ENCODE data around the gene TMEM109. TPM values are rescaled to one million over a fixed set of nuclear protein-coding genes. Genes with fewer than 3 reads are reported as not detected.

Gene TMEM109
- total RNA-seq, 1 experiment from 2014 or later, result 165 TPM

DNA sequence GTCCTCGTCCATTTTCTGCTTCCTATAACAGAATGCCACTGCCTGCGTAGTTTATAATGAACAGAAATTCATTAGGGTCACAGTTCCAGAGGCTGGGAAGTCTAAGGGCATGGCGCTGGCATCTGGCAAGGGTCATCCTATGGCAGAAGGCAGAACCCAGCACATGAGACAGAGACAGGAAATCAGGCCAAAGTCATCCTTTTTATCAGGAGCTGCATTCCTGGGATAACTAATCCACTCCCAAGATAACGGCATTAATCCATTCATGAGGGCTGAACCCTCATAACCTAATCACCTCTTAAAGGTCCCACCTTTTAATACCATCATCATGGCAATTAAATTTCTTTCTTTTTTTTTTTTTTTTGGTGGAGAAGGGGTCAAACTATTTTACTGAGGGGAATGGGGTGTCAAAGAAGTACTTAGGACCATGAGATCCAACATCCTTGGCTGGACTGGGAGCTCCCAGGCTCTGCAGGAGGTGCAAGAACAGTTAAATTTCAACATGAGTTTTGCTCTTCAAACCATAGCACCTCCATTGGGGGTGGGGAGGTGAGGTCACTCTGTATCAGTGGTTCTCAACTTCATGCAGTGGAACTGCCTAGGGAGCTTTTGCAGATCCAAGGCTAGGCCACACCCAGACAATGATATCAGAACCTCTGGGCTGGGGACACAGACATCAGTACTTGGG is 4.4 kb downstream of the TMEM109 start:
- H3K36me3 ChIP-seq (ENCODE audit: low read depth, low read length), result peaks cover 27% of the 10 kb centered on the region; the same call in 1 of the 2 replicates

DNA sequence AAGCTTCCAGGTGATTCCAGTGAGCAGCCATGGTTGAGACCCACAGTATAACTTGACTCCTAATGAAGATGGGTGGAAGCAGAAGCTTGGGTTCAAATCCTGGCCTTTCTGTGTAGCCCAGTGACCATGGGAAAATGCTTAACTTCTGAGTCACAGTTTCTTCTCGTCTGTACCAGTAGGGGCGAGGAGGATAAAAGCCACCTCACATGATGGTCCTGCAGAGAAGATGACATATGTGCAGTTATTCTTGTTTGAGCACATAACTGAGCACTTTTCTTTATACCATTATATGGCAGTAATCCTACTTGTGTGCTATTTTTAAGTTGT is 4.9 kb downstream of the TMEM109 start:
- H3K27ac ChIP-seq (ENCODE audit: low read length), result no peak overlapping the region
- no peaks in the 10 kb centered on the region for H3K9me3 ChIP-seq (ENCODE audit: low read length)
- TF ChIP-seq EZH2 (IDR thresholded peaks at IDR 0.05; ENCODE audit: low read length, unreplicated experiment), result no peak
- no peak for TF ChIP-seq CTCF (conservative IDR thresholded peaks at IDR 0.05; ENCODE audit: low read depth, low read length)
- no peak for TF ChIP-seq EZH2phosphoT487 (IDR thresholded peaks at IDR 0.05; ENCODE audit: borderline replicate concordance, low read length)
- ChIA-PET POLR2A (ENCODE audit: unreplicated experiment) (no interaction called here), CTCF (interaction anchor here (0.9 kb wide), 1 partner anchor 19 kb away, joined by 4 read pairs; no protein-coding TSS in a partner anchor)
- H3K36me3 ChIP-seq (ENCODE audit: low read depth, low read length), result peaks cover 27% of the 10 kb centered on the region; the same call in 1 of the 2 replicates
- DNase-seq (peak; percentile 40), ATAC-seq (no peak)
- no TSS peak for BruUV-seq (replicated peaks)
- H3K4me3 ChIP-seq (ENCODE audit: low read length), result no peak overlapping the region
- 0 out of 2 replicates have a peak overlapping the region, but pooled peaks have one; percentile 10 for H3K4me2 ChIP-seq (ENCODE audit: low read length)
- H3K9me2 ChIP-seq (replicated peaks; ENCODE audit: low read length), result no peaks in the 10 kb centered on the region
- H3F3A ChIP-seq (ENCODE audit: low read length, unreplicated experiment), result peaks cover 7% of the 10 kb centered on the region
- H3K4me1 ChIP-seq (ENCODE audit: insufficient read depth, low read length), result peaks cover 36% of the 10 kb centered on the region
- H4K20me1 ChIP-seq (ENCODE audit: low read length), result peaks cover 7% of the 10 kb centered on the region
- no peaks in the 10 kb centered on the region for H3K27me3 ChIP-seq (ENCODE audit: low read length)
- H3K9ac ChIP-seq (ENCODE audit: low read length), result no peak overlapping the region
- intact Hi-C loops (cut with micrococcal nuclease), result loop anchor here (5.0 kb wide), 1 partner anchor 268 kb away; no protein-coding TSS in a partner anchor
- H3K79me2 ChIP-seq (ENCODE audit: low read length), result peaks cover 59% of the 10 kb centered on the region
- H2AFZ ChIP-seq (ENCODE audit: low read length), result no peak overlapping the region

More for the DNA sequence above, 4.4 kb downstream of the TMEM109 start:
- peaks cover 7% of the 10 kb centered on the region for H3F3A ChIP-seq (ENCODE audit: low read length, unreplicated experiment)
- intact Hi-C loops (cut with micrococcal nuclease), result loop anchor here (5.0 kb wide), 1 partner anchor 269 kb away; no protein-coding TSS in a partner anchor
- H3K27me3 ChIP-seq (ENCODE audit: low read length), result no peaks in the 10 kb centered on the region
- H3K4me1 ChIP-seq (ENCODE audit: insufficient read depth, low read length), result peaks cover 32% of the 10 kb centered on the region
- no peaks in the 10 kb centered on the region for H3K9me2 ChIP-seq (replicated peaks; ENCODE audit: low read length)
- H2AFZ ChIP-seq (ENCODE audit: low read length), result no peak overlapping the region
- peak overlapping the region; percentile 10; the same call in 1 of the 2 replicates for H3K4me2 ChIP-seq (ENCODE audit: low read length)
- TF ChIP-seq EZH2 (IDR thresholded peaks at IDR 0.05; ENCODE audit: low read length, unreplicated experiment) (no peak), EZH2phosphoT487 (IDR thresholded peaks at IDR 0.05; ENCODE audit: borderline replicate concordance, low read length) (no peak), CTCF (conservative IDR thresholded peaks at IDR 0.05; ENCODE audit: low read depth, low read length) (no peak)
- no TSS peak for BruUV-seq (replicated peaks)
- DNase-seq (no peak), ATAC-seq (no peak)
- CTCF ChIA-PET, result interaction anchor here (0.9 kb wide), 1 partner anchor 19 kb away, joined by 4 read pairs; no protein-coding TSS in a partner anchor
- H3K4me3 ChIP-seq (ENCODE audit: low read length), result no peak overlapping the region
- peaks cover 7% of the 10 kb centered on the region for H4K20me1 ChIP-seq (ENCODE audit: low read length)
- H3K9ac ChIP-seq (ENCODE audit: low read length), result no peak overlapping the region
- peaks cover 61% of the 10 kb centered on the region for H3K79me2 ChIP-seq (ENCODE audit: low read length)
- POLR2A ChIA-PET (ENCODE audit: unreplicated experiment), result no interaction called here
- no peaks in the 10 kb centered on the region for H3K9me3 ChIP-seq (ENCODE audit: low read length)
- H3K27ac ChIP-seq (ENCODE audit: low read length), result no peak overlapping the region

GRCh38 chr11:60919320-60919719 is 5.4 kb downstream of the TMEM109 start:
- no peak overlapping the region for H2AFZ ChIP-seq (ENCODE audit: low read length)
- no peak for TF ChIP-seq CTCF (conservative IDR thresholded peaks at IDR 0.05; ENCODE audit: low read depth, low read length)
- peaks cover 38% of the 10 kb centered on the region for H3K4me1 ChIP-seq (ENCODE audit: insufficient read depth, low read length)
- H3K27me3 ChIP-seq (ENCODE audit: low read length), result no peaks in the 10 kb centered on the region
- no TSS peak for BruUV-seq (replicated peaks)
- H3K27ac ChIP-seq (ENCODE audit: low read length), result no peak overlapping the region
- H3K4me2 ChIP-seq (ENCODE audit: low read length), result no peak overlapping the region
- no peaks in the 10 kb centered on the region for H3K9me3 ChIP-seq (ENCODE audit: low read length)
- POLR2A ChIA-PET (ENCODE audit: unreplicated experiment), result no interaction called here
- H3K4me3 ChIP-seq (ENCODE audit: low read length), result no peak overlapping the region
- H3K9me2 ChIP-seq (replicated peaks; ENCODE audit: low read length), result no peaks in the 10 kb centered on the region
- CTCF ChIA-PET, result interaction anchor here (0.9 kb wide), 1 partner anchor 20 kb away, joined by 4 read pairs; no protein-coding TSS in a partner anchor
- peaks cover 55% of the 10 kb centered on the region for H3K79me2 ChIP-seq (ENCODE audit: low read length)
- DNase-seq (no peak), ATAC-seq (no peak)
- peaks cover 27% of the 10 kb centered on the region; the same call in 1 of the 2 replicates for H3K36me3 ChIP-seq (ENCODE audit: low read depth, low read length)
- H3K9ac ChIP-seq (ENCODE audit: low read length), result no peak overlapping the region
- H3F3A ChIP-seq (ENCODE audit: low read length, unreplicated experiment), result peaks cover 7% of the 10 kb centered on the region
- H4K20me1 ChIP-seq (ENCODE audit: low read length), result peaks cover 7% of the 10 kb centered on the region
- intact Hi-C loops (cut with micrococcal nuclease), result loop anchor here (5.0 kb wide), 1 partner anchor 268 kb away; no protein-coding TSS in a partner anchor
